Epithelial cell of prostate (primary cell): ENCODE data around the gene TRIM47.
A peak's percentile ranks its signal among the peaks of the same experiment; 100 is the strongest.

Source experiments
- DNase-seq: peaks from one replicate; pipeline ENCODE4 v3.0.0-alpha.2; 2011; ENCODE audit warnings: low read depth, low spot score
- H3K27ac ChIP-seq: fragments of 450-650 bp; 2 replicates; pipeline ENCODE4 v1.5.1; 2017; ENCODE audit warnings: mild to moderate bottlenecking

The TRIM47 gene

GRCh38 chr17:75835654-75835987, 42.8 kb downstream of the TRIM47 start:
- no peak for DNase-seq
- no peak overlapping the region for H3K27ac ChIP-seq

DNA sequence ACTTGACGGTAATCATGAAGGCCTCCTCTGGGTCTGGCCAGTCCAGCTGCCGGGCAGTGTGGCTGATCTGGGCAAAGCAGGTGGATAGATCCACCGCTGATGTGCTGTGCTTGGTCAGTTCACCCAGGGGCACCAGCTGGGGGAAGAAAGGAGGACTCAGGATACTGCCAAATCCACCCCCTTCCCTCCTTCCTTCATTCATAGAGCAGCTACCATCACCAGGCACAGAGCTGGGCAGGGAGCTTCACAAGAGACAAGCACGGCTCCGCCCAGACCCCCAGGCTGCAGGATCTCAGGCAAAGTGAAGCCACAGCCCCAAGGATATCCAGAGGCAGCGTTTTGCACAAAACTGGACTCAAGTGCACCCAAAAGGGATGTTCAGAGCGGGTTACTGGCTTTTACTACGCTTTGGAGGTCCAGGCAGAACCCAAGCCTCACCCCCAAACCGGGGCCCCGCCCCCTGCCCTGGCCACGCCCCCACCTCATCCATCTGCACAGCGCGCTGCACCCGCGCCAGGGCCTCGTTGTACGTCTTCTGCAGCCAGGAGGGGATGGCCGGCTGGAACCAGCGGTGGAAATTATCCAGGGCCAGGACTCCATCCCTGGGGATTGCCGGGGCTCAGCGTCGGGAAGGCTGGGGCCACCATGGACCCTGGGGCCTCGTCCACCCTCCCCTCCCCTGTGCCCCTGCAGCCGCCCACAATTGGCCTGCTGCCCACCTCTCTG, 43.3 kb downstream of the TRIM47 start:
- H3K27ac ChIP-seq, result no peak overlapping the region
- DNase-seq, result no peak

DNA sequence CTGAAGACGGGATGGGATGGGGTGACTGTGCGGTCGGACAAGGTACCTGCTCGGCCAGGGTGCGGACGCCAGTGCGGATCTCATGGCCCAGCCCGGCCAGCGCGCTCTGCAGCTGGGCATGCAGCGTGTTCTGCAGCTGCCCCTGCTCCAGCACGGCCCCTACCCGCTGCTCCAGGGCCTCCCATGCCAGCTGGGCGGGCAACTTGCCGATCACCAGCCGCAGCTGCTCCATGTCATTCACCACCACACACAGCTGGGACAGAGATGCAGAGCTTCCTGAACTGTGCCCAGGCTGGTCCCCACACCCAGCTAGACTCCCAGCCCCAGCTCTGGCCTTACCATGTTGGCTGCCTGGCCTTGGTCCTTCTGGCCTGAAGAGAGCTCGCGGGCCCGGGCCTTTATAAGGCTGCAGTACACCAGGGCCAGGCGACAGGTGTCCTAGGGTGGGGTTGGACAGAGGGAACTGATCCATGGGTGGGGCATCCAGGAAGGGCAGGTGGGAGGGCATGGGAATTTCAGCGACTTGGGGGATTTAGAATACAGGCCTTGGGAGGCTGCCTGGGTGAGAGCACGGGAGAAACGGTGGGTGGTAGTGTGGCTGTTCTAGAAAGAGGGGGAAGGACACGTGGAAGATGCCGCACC, 44.0 kb downstream of the TRIM47 start:
- H3K27ac ChIP-seq, result no peak overlapping the region
- no peak for DNase-seq

GRCh38 chr17:75832652-75833400, 45.6 kb downstream of the TRIM47 start:
- no peak for DNase-seq
- peak overlapping the region; percentile 47 for H3K27ac ChIP-seq

- H3K27ac ChIP-seq, result peak overlapping the region; percentile 47
- no peak for DNase-seq
Measured at GRCh38 chr17:75832164-75832651, 46.2 kb downstream of the TRIM47 start.

- no peak overlapping the region for H3K27ac ChIP-seq
- no peak for DNase-seq
Measured at GRCh38 chr17:75831032-75831571, 47.3 kb downstream of the TRIM47 start.

DNA sequence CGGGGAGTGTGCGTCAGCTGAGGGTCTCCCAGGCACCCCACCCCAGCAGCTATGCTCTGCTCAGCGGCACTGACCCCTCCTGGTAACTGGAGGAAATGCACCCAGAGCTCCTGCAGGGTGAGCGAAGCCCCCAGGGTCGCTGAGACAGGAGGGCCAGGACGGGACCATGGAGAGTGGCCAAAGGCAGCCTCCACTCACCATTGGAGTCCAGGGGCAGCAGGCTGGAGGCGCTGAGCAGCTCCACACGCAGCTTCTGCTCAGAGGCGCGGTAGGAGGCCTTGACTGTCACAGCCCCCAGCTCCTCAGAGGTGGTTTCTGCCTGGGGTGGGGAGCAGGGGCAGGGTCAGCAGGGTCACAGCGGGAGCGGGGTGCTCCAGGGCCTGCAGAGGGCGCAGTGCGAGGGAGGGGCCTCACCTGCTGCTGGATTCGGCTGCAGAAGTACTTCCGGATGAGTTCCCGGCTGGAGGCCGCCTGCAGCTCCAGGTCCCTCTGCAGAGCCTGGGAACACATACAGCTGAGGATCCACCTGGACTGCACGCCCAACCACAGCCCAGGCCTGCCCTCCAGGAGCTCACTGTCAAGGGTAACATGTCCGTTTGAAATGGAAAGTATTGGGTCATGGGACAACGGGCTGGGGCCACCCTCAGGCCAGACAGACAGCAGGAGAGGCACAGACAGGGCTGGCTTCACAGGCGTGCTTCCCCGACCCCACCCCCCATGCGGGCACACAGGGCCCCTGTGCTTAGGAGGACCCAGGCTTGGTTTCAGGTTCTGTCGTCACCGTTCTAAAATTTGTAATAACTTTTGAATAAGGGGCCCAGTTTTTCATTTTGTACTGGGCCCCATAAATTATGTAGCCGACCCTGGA, 48.0 kb downstream of the TRIM47 start:
- H3K27ac ChIP-seq, result no peak overlapping the region
- no peak for DNase-seq

DNA sequence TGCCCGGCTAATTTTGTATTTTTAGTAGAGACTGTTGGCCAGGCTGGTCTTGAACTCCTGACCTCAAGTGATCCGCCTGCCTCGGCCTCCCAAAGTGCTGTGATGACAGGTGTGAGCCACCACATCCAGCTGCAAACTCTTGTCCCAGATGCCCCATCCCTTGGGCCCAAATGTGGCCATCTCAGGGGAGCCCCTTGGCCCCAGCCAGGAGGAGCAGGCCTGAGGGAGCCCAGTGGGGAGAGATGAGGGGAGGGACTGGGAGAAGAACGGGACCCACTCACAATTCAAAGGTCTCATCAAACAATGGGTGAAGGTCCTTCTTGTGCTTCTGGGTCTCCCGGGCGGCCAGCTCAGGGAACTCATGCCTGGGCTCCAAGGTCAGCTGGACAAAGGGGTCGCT, 48.6 kb downstream of the TRIM47 start:
- H3K27ac ChIP-seq, result no peak overlapping the region
- no peak for DNase-seq

- no peak for DNase-seq
- no peak overlapping the region for H3K27ac ChIP-seq
Measured at GRCh38 chr17:75828741-75829140, 49.6 kb downstream of the TRIM47 start.

DNA sequence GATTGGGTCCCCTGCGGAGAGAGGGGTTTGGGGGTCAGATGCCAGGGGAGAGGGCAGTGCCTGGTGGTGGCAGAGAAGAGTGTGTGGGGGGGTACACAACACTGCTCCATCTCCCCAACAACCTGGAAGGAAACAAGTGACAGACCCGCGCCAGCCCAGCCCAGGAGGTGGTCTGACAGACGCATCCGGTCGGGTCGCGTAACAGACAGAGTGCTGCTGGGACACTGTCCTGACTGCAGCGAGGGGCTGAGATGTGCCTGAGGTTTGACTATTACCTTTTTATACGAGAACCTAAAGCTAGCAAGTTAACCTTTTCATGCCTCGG, 50.3 kb downstream of the TRIM47 start:
- no peak for DNase-seq
- no peak overlapping the region for H3K27ac ChIP-seq

DNA sequence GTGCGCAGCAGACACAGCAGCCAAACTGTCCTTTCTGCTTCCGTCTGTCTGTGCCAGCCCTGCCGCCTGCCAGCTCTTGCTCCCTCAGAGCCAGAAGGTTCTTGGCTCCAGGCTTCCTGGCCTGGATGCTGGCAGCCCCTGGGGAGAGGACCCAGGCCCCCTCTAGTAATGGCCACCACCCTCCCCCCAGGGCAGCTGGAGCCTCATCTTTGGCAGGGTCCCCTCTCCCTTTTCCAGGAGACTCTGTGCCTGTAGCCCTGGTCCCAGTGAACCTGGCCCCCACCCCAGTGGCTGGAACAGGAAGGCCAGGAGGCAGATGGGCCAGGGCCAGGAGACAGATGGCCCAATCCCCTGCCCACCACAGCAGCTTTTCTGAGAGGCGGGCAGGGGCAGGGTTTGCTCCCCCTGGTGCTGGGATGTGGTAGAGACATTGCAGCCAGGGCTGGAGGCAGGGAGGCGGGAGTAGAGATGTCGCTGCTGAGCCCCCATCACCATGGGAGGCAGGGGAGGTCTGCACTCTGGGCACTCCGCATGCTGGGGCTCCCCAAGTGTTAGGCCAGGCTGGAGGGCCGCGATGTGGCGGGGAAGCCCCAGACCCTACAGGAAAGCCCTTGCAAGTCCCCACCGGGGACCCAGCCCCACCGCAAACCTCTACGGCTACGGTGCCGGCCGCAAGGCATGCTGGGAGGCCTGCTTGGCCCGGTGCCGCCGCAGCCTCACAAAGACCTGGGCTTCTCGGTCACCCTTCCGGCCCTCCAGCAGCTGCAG, 50.9 kb downstream of the TRIM47 start:
- DNase-seq, result no peak
- no peak overlapping the region for H3K27ac ChIP-seq

GRCh38 chr17:75826561-75827307, 51.6 kb downstream of the TRIM47 start:
- DNase-seq, result no peak
- no peak overlapping the region for H3K27ac ChIP-seq

- no peak for DNase-seq
- H3K27ac ChIP-seq, result no peak overlapping the region
Measured at GRCh38 chr17:75825748-75826370, 52.5 kb downstream of the TRIM47 start.

DNA sequence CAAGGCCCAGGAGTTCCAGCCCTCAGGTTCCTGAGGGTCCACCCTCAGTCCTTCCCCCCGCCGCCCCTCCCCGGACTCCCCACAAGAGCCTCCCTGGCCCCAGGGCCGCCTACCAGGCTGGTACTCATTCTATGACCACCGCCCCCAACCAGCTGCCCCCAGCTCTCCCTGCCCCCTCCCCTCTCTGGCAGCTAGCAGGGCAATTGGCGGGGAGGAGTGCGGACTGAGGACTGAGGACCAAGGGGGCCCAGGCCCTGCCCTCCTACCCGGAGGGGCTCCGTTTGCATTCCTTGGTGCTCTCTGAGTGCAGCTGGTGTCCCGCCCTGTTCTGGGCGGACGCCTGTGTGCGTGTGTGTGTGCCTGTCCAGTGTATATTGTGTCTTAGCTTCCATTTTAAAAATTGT, 53.2 kb downstream of the TRIM47 start:
- no peak overlapping the region for H3K27ac ChIP-seq
- DNase-seq, result no peak

- DNase-seq, result no peak
- no peak overlapping the region for H3K27ac ChIP-seq
Measured at GRCh38 chr17:75824666-75825065, 53.7 kb downstream of the TRIM47 start.
